Cardiac atrium fibroblast (primary cell): ENCODE measurements around the gene DDX23. TPM values are rescaled to one million over a fixed set of nuclear protein-coding genes. Genes with fewer than 3 reads are reported as not detected.

Experiments
- total RNA-seq: library from RNA; depleted of rRNA; stranded (reverse); fragments of >200 nt; gene quantifications from 2 replicates; pipeline ENCODE4 v1.2.3, GENCODE V29; 2015

The DDX23 gene
- total RNA-seq, result 39.7 and 41.5 TPM in 2 replicates

GRCh38 chr12:48851883-48852733, at the start of gene DDX23:
Gene DDX23, minus strand, starts transcription at chr12:48852163. Its CDS starts 6,381 bp downstream, at chr12:48845782.

GRCh38 chr12:48865281-48866051, 13.5 kb upstream of the DDX23 start, which contains the start of gene RND1:
Gene RND1, minus strand, starts transcription at chr12:48865870. Its CDS starts 103 bp downstream, at chr12:48865767.

GRCh38 chr12:48817873-48818830, 33.8 kb downstream of the DDX23 start, which contains the start of gene CACNB3:
Gene CACNB3, plus strand, starts transcription at chr12:48818496. Its CDS starts 434 bp downstream, at chr12:48818930.

GRCh38 chr12:48788854-48789775, 62.8 kb downstream of the DDX23 start, which contains the start of gene ADCY6:
Gene ADCY6, minus strand, starts transcription at chr12:48789089. Its CDS starts 5,655 bp downstream, at chr12:48783434.

Other genes with a start within 250 kb of the DDX23 start
- gene KANSL2, start 169.9 kb downstream of the DDX23 start, total RNA-seq, result 19.9 and 52.3 TPM in 2 replicates
- 14.1 and 19.1 TPM in 2 replicates for gene CCNT1, start 135.5 kb downstream of the DDX23 start, total RNA-seq
- 17.5 and 37.4 TPM in 2 replicates for gene ADCY6, start 63.1 kb downstream of the DDX23 start, total RNA-seq
- gene CACNB3, start 33.7 kb downstream of the DDX23 start, total RNA-seq, result 11.7 and 27.3 TPM in 2 replicates
- 0.18 TPM in 1 of 2 replicates, not detected in the other for gene RND1, start 13.7 kb upstream of the DDX23 start, total RNA-seq
- 57.0 and 72.1 TPM in 2 replicates for gene FKBP11, start 73.3 kb upstream of the DDX23 start, total RNA-seq
- gene ARF3, start 105.3 kb upstream of the DDX23 start, total RNA-seq, result 72.0 and 83.8 TPM in 2 replicates
- gene WNT10B, start 119.6 kb upstream of the DDX23 start, total RNA-seq, result 0.18 TPM in 1 of 2 replicates, not detected in the other
- gene WNT1, start 126.2 kb upstream of the DDX23 start, total RNA-seq, result not detected in 2 replicates
- gene DDN, start 147.2 kb upstream of the DDX23 start, total RNA-seq, result 0.32 TPM in 1 of 2 replicates, not detected in the other
- gene PRKAG1, start 166.6 kb upstream of the DDX23 start, total RNA-seq, result 56.9 and 62.5 TPM in 2 replicates
- 21.1 and 23.6 TPM in 2 replicates for gene KMT2D, start 208.6 kb upstream of the DDX23 start, total RNA-seq
- not detected in 2 replicates for gene RHEBL1, start 217.8 kb upstream of the DDX23 start, total RNA-seq
- not detected in 2 replicates for gene DHH, start 242.6 kb upstream of the DDX23 start, total RNA-seq